NK-92 treated with Interleukin-12 subunit alpha and Interleukin-12 subunit beta, amount 100 ng/mL, for 24 hours (cell line): ENCODE data around the gene SPATA31A3.
"Not testable (repeated sequence)": the region's sequence is repeated elsewhere in the genome, so short reads cannot be mapped to it uniquely, and the experiment has no call there.

Experiments used
- DNase-seq: peaks from one replicate; lab custom pipeline; 2025; lab: John Stamatoyannopoulos, UW

SPATA31A3 gene

GRCh38 chr9:66992450-66992849, at the start of gene SPATA31A3:
TSS of gene SPATA31A3 (minus strand) at chr9:66992550. CDS start at chr9:66992521, 29 bp downstream.
- not testable (repeated sequence) for DNase-seq

GRCh38 chr9:66952576-66952975, 39.8 kb downstream of the SPATA31A3 start:
- DNase-seq, result not testable (repeated sequence)

- DNase-seq, result not testable (repeated sequence)
Measured at GRCh38 chr9:66942400-66943155, 49.8 kb downstream of the SPATA31A3 start.

GRCh38 chr9:66939878-66940830, 52.2 kb downstream of the SPATA31A3 start:
- not testable (repeated sequence) for DNase-seq

- DNase-seq, result not testable (repeated sequence)
Measured at GRCh38 chr9:66938322-66938721, 54.0 kb downstream of the SPATA31A3 start.

GRCh38 chr9:66937662-66938061, 54.7 kb downstream of the SPATA31A3 start:
- DNase-seq, result not testable (repeated sequence)
